DND-41 (cell line): ENCODE data around the gene KLK1.

Experiments
- ATAC-seq: fragments of 200-7000 bp; cut with Tn5 transposase; 3 replicates; pipeline ENCODE4 v1.9.1; 2021; ENCODE audit warnings: low read depth; ENCODE audit not compliant: insufficient read depth
- DNase-seq: peaks from one replicate; pipeline ENCODE4 v3.0.0-alpha.2; 2020
- H2AFZ ChIP-seq: 2 replicates; pipeline ENCODE4 v1.6.0; 2012; ENCODE audit warnings: low read depth, low read length
- H3K27ac ChIP-seq: 2 replicates; pipeline ENCODE4 v1.5.1; 2012; ENCODE audit warnings: low read length, inconsistent platforms
- H3K27me3 ChIP-seq: fragments of 200-600 bp; sonication (generic); 2 replicates; pipeline ENCODE4 v1.6.0; 2012; ENCODE audit warnings: low read length, mild to moderate bottlenecking, inconsistent platforms; ENCODE audit not compliant: insufficient read depth, poor library complexity
- H3K36me3 ChIP-seq: 2 replicates; pipeline ENCODE4 v1.5.1; 2012; ENCODE audit warnings: low read length, inconsistent platforms; ENCODE audit not compliant: insufficient read depth
- H3K4me1 ChIP-seq: 2 replicates; pipeline ENCODE4 v1.5.1; 2012; ENCODE audit warnings: mild to moderate bottlenecking, low read length; ENCODE audit not compliant: insufficient read depth
- H3K4me2 ChIP-seq: 2 replicates; pipeline ENCODE4 v1.6.0; 2012; ENCODE audit warnings: mild to moderate bottlenecking, moderate library complexity, low read length, inconsistent platforms; ENCODE audit not compliant: insufficient read depth
- H3K4me3 ChIP-seq, 2 experiments: fragments of 200-600 bp in 1 of 2; shearing (Covaris generic) in 1 of 2; 2 replicates each; pipeline ENCODE4 v1.5.1; 2012 to 2016; ENCODE audit warnings: inconsistent platforms in 2 of 2, low read length in 2 of 2, mild to moderate bottlenecking in 2 of 2, low read depth in 1 of 2, moderate library complexity in 1 of 2
- H3K79me2 ChIP-seq: 2 replicates; pipeline ENCODE4 v1.6.0; 2012; ENCODE audit warnings: low read length, inconsistent platforms; ENCODE audit not compliant: insufficient read depth
- H3K9ac ChIP-seq: 2 replicates; pipeline ENCODE4 v1.6.0; 2012; ENCODE audit warnings: low read depth, mild to moderate bottlenecking, inconsistent platforms, low read length, moderate library complexity
- H3K9me3 ChIP-seq: 2 replicates; pipeline ENCODE4 v1.5.1; 2012; ENCODE audit warnings: low read length, moderate library complexity, mild to moderate bottlenecking, inconsistent platforms; ENCODE audit not compliant: insufficient read depth, severe bottlenecking
- H4K20me1 ChIP-seq: 2 replicates; pipeline ENCODE4 v1.6.0; 2012; ENCODE audit warnings: low read length; ENCODE audit not compliant: insufficient read depth
- CTCF ChIP-seq: IDR thresholded peaks from 2 replicates; pipeline ENCODE4 v1.5.1; 2012; ENCODE audit warnings: borderline replicate concordance, low read length, moderate library complexity, mild to moderate bottlenecking; ENCODE audit not compliant: poor library complexity, severe bottlenecking; ENCODE audit errors: extremely low read depth
- EZH2 ChIP-seq: IDR thresholded peaks from 3 replicates; pipeline ENCODE4 v1.6.1; 2012; ENCODE audit warnings: borderline replicate concordance, low read depth, mild to moderate bottlenecking, moderate library complexity, low read length, inconsistent platforms; ENCODE audit not compliant: severe bottlenecking

KLK1 gene

DNA sequence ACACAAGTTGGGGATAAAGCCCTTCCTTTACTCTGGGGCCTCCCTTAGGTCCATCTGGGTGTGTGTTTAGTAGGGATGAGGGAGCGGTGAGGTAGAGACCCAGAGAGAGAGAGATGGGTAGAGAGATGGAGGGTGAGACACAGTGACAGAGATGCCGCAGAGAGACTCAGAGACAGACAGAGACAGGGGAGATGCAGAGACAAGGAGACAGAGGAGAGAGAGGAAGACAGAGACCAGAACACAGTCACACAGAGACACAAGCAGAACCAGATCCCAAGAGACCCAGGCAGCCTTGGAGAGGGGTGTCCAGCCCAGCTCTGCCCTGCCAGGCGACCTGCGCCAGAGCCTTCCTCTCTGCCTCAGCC lies 2.4 kb downstream of the KLK1 start:
- Histone ChIP-seq H3K27ac (no peak overlapping the region), H2AFZ (no peak overlapping the region), H3K36me3 (no peaks in the 10 kb centered on the region), H3K9me3 (no peaks in the 10 kb centered on the region), H4K20me1 (no peaks in the 10 kb centered on the region), H3K79me2 (no peaks in the 10 kb centered on the region), H3K4me1 (peaks cover 7% of the 10 kb centered on the region), H3K4me3 (no peak overlapping the region), H3K27me3 (peaks cover 18% of the 10 kb centered on the region), H3K9ac (no peak overlapping the region), H3K4me2 (peak overlapping the region; percentile 17; the same call in 1 of the 2 replicates)
- ATAC-seq (no peak), DNase-seq (no peak)
- TF ChIP-seq CTCF: no peak
- no peak for TF ChIP-seq EZH2

DNA sequence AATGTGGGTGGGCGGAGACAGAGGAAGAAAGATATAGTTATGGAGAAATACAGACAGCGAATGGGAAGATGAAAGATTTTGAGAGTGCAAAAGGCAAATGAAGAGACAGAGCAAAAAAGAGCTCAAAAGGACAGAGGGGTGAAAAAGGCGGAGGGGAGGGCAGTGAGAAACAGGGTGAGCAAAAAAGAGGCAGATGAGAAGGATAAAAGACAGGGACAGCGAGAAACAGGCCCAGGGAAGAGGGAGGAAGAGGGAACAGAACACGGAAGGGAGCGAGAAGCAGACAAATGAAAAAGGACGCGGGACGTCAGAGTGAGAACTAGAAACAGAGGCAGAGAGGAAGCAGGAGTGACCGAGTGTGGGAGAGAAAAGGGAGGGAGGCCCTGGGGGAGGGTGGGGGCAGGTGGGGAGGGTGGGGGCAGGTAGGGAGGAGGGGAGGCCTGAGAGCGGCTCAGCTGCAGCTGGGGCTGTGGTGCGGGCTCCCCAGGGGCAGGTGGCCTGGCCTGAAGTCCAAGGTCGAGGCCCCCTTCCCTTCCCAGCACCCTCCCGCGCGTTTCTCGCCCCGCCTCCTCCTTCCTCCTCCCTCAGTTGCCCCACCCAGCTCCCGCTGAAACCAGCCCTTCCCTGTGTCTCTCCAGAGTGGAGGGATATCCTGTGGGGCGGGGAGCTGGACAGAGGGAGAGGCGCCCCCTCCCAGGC lies 2.9 kb downstream of the KLK1 start:
- DNase-seq: peak; percentile 17
- no peak overlapping the region for H3K4me3 ChIP-seq

GRCh38 chr19:50820086-50820485 lies 3.5 kb downstream of the KLK1 start:
- Histone ChIP-seq H2AFZ (no peak overlapping the region; the same call in 1 of the 2 replicates), H3K36me3 (no peaks in the 10 kb centered on the region), H3K4me1 (peaks cover 7% of the 10 kb centered on the region), H3K79me2 (no peaks in the 10 kb centered on the region), H3K27ac (no peak overlapping the region), H3K9me3 (no peaks in the 10 kb centered on the region), H3K4me2 (no peak overlapping the region), H4K20me1 (no peaks in the 10 kb centered on the region), H3K4me3 (no peak overlapping the region), H3K27me3 (peaks cover 18% of the 10 kb centered on the region), H3K9ac (no peak overlapping the region)
- DNase-seq (no peak), ATAC-seq (no peak)
- TF ChIP-seq CTCF (no peak), EZH2 (no peak)

More for the DNA sequence above, 2.9 kb downstream of the KLK1 start:
- Histone ChIP-seq H3K4me2 (peak overlapping the region; percentile 33), H2AFZ (no peak overlapping the region; the same call in 1 of the 2 replicates), H3K9ac (no peak overlapping the region), H3K9me3 (no peaks in the 10 kb centered on the region), H3K79me2 (no peaks in the 10 kb centered on the region), H3K27ac (no peak overlapping the region), H3K36me3 (no peaks in the 10 kb centered on the region), H3K4me1 (peaks cover 7% of the 10 kb centered on the region), H4K20me1 (no peaks in the 10 kb centered on the region), H3K27me3 (peaks cover 18% of the 10 kb centered on the region)
- TF ChIP-seq CTCF: no peak
- no peak for TF ChIP-seq EZH2
- peak; percentile 35; the same call in 1 of the 3 replicates for ATAC-seq

DNA sequence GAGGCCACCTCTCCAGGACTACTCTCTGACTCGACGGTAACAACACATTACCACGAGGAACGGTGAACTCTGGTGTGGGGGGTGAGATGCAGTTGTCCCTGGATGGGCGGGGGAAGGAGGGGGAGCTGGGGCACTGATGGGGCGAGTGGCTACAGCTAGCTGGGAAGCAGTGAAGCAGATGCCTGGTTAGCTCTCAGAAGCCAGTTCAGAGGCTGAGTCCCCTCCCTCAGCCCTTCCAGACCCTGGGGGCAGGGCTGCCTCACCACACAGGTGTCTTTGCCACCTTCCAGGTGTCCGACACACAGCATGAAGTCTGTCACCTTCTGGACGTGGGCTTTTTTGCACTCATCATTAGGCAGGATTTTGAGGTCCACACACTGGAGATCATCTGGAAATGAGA lies 4.0 kb downstream of the KLK1 start:
- no peaks in the 10 kb centered on the region for H3K36me3 ChIP-seq
- TF ChIP-seq EZH2: no peak
- TF ChIP-seq CTCF: no peak
- H3K4me3 ChIP-seq: no peak overlapping the region
- no peak overlapping the region for H2AFZ ChIP-seq
- ATAC-seq (no peak), DNase-seq (no peak)
- no peak overlapping the region for H3K27ac ChIP-seq
- no peak overlapping the region for H3K4me2 ChIP-seq
- no peaks in the 10 kb centered on the region for H3K9me3 ChIP-seq
- peaks cover 7% of the 10 kb centered on the region for H3K4me1 ChIP-seq
- no peaks in the 10 kb centered on the region for H3K79me2 ChIP-seq
- no peak overlapping the region for H3K9ac ChIP-seq
- H3K27me3 ChIP-seq: peaks cover 18% of the 10 kb centered on the region
- no peaks in the 10 kb centered on the region for H4K20me1 ChIP-seq
